ENCODE results near the gene MDM1. TPM values are rescaled to one million over a fixed set of nuclear protein-coding genes. Genes with fewer than 3 reads are reported as not detected.

MDM1 gene
- polyA plus RNA-seq, 1 donor (not counting 4 experiments of a cell fraction or from before 2014, with no cell fraction given) = 7.5 TPM

- Histone ChIP-seq H3K36me3 (ENCODE audit: control insufficient read depth in 2 of 2, extremely low read depth in 1 of 2, insufficient read depth in 2 of 2, low read length in 2 of 2) (no peaks in the 10 kb centered on the region), H3K27ac (ENCODE audit: control insufficient read depth, insufficient read depth, low read length) (no peak overlapping the region), H3K79me2 (ENCODE audit: control insufficient read depth, insufficient read depth, low read length) (no peaks in the 10 kb centered on the region), H3K27me3 (ENCODE audit: control insufficient read depth, extremely low read depth, insufficient read depth, low read length) (no peaks in the 10 kb centered on the region), H3K9me1 (ENCODE audit: control insufficient read depth, extremely low read depth, insufficient read depth, low read length) (no peaks in the 10 kb centered on the region), H3K9ac (ENCODE audit: control insufficient read depth, extremely low read depth, insufficient read depth, low read length) (no peak overlapping the region), H3K4me1 (ENCODE audit: control insufficient read depth, extremely low read depth, insufficient read depth, low read length) (no peaks in the 10 kb centered on the region), H3K4me3 (ENCODE audit: control insufficient read depth in 2 of 3, extremely low read depth in 1 of 3, insufficient read depth in 2 of 3, low read depth in 1 of 3, low read length in 3 of 3) (no peak overlapping the region), H2AFZ (ENCODE audit: control insufficient read depth, low read length) (no peak overlapping the region), H3K9me3 (ENCODE audit: control insufficient read depth, low read depth, low read length) (no peaks in the 10 kb centered on the region), H3K4me2 (ENCODE audit: control insufficient read depth, extremely low read depth, insufficient read depth, low read depth, low read length) (no peak overlapping the region), H4K20me1 (ENCODE audit: control insufficient read depth, extremely low read depth, insufficient read depth, low read length) (no peaks in the 10 kb centered on the region)
- FAIRE-seq = no peak
- dilution Hi-C loops (cut with MboI; ENCODE audit: extremely low pct_ligation_motif_present, low sequenced_read_pairs) = no loop called here
- DNase-seq (ENCODE audit: low read depth, low spot score) = no peak
- no peak for TF ChIP-seq EZH2 (IDR thresholded peaks at IDR 0.05; ENCODE audit: low read length)
These were observed 34.2 kb downstream of the MDM1 start for GRCh38 chr12:68297929-68298328.

DNA sequence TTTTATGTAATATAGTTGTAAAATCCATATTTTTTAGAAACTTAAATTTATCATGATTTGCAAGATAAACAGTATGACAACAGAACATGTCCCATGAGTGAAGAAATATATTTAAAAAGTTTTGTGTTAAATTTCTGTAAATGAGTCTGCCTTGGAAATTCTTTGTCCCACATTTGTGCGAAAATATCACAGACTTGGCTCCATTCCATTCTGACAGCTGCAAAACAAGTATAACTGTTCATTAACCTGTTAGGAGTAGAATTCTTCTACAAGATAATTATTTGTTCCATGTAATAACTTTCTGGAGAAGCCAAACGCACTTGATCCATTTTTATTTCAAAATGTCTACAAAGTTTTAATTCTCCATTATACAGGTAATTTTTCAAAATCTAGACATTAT is 37.9 kb downstream of the MDM1 start:
- FAIRE-seq (no peak), DNase-seq (ENCODE audit: low read depth, low spot score) (no peak)
- H3K4me1 ChIP-seq (ENCODE audit: control insufficient read depth, extremely low read depth, insufficient read depth, low read length) = peaks cover 24% of the 10 kb centered on the region
- no peaks in the 10 kb centered on the region for H3K27me3 ChIP-seq (ENCODE audit: control insufficient read depth, extremely low read depth, insufficient read depth, low read length)
- no peaks in the 10 kb centered on the region for H3K79me2 ChIP-seq (ENCODE audit: control insufficient read depth, insufficient read depth, low read length)
- no peak overlapping the region for H2AFZ ChIP-seq (ENCODE audit: control insufficient read depth, low read length)
- dilution Hi-C loops (cut with MboI; ENCODE audit: extremely low pct_ligation_motif_present, low sequenced_read_pairs) = no loop called here
- no peak overlapping the region for H3K9ac ChIP-seq (ENCODE audit: control insufficient read depth, extremely low read depth, insufficient read depth, low read length)
- no peak overlapping the region for H3K4me3 ChIP-seq (ENCODE audit: control insufficient read depth in 2 of 3, extremely low read depth in 1 of 3, insufficient read depth in 2 of 3, low read depth in 1 of 3, low read length in 3 of 3)
- H3K9me1 ChIP-seq (ENCODE audit: control insufficient read depth, extremely low read depth, insufficient read depth, low read length) = no peaks in the 10 kb centered on the region
- H3K36me3 ChIP-seq (ENCODE audit: control insufficient read depth in 2 of 2, extremely low read depth in 1 of 2, insufficient read depth in 2 of 2, low read length in 2 of 2) = no peaks in the 10 kb centered on the region
- no peak for TF ChIP-seq EZH2 (IDR thresholded peaks at IDR 0.05; ENCODE audit: low read length)
- no peak for TF ChIP-seq CTCF (optimal IDR thresholded peaks at IDR 0.05 in 1 of 3, IDR thresholded peaks at IDR 0.05 in 1 of 3, conservative IDR thresholded peaks at IDR 0.05 in 1 of 3; ENCODE audit: extremely low read depth in 1 of 3, insufficient read depth in 2 of 3, low read length in 3 of 3)
- no peaks in the 10 kb centered on the region for H3K9me3 ChIP-seq (ENCODE audit: control insufficient read depth, low read depth, low read length)
- no peak overlapping the region for H3K27ac ChIP-seq (ENCODE audit: control insufficient read depth, insufficient read depth, low read length)
- H4K20me1 ChIP-seq (ENCODE audit: control insufficient read depth, extremely low read depth, insufficient read depth, low read length) = no peaks in the 10 kb centered on the region
- H3K4me2 ChIP-seq (ENCODE audit: control insufficient read depth, extremely low read depth, insufficient read depth, low read depth, low read length) = no peak overlapping the region

DNA sequence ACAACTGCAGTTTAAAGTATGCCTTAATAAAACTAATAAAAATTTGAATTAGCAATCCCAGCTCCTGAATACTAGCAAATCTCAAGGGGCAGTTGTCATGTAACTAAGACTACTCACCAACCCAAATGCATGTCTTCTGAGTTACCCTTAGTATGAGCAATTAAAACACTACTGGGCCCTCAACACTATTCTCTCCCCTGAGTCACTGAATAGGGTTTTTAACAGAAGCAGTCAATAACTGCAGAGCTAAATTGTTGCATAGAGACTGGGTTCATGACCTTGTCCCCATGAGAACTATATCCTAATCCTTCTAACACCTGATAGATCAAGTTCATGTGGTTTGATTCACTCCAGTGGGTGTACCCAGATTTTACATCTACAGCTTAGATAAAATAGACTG is 38.8 kb downstream of the MDM1 start:
- Histone ChIP-seq H3K9ac (ENCODE audit: control insufficient read depth, extremely low read depth, insufficient read depth, low read length) (no peak overlapping the region), H4K20me1 (ENCODE audit: control insufficient read depth, extremely low read depth, insufficient read depth, low read length) (no peaks in the 10 kb centered on the region), H3K4me1 (ENCODE audit: control insufficient read depth, extremely low read depth, insufficient read depth, low read length) (peaks cover 24% of the 10 kb centered on the region), H3K27me3 (ENCODE audit: control insufficient read depth, extremely low read depth, insufficient read depth, low read length) (no peaks in the 10 kb centered on the region), H3K36me3 (ENCODE audit: control insufficient read depth in 2 of 2, extremely low read depth in 1 of 2, insufficient read depth in 2 of 2, low read length in 2 of 2) (no peaks in the 10 kb centered on the region), H3K4me2 (ENCODE audit: control insufficient read depth, extremely low read depth, insufficient read depth, low read depth, low read length) (no peak overlapping the region), H3K9me1 (ENCODE audit: control insufficient read depth, extremely low read depth, insufficient read depth, low read length) (no peaks in the 10 kb centered on the region), H2AFZ (ENCODE audit: control insufficient read depth, low read length) (no peak overlapping the region), H3K27ac (ENCODE audit: control insufficient read depth, insufficient read depth, low read length) (no peak overlapping the region), H3K9me3 (ENCODE audit: control insufficient read depth, low read depth, low read length) (no peaks in the 10 kb centered on the region), H3K4me3 (ENCODE audit: control insufficient read depth in 2 of 3, extremely low read depth in 1 of 3, insufficient read depth in 2 of 3, low read depth in 1 of 3, low read length in 3 of 3) (no peak overlapping the region), H3K79me2 (ENCODE audit: control insufficient read depth, insufficient read depth, low read length) (no peaks in the 10 kb centered on the region)
- DNase-seq (ENCODE audit: low read depth, low spot score) (no peak), FAIRE-seq (no peak)
- TF ChIP-seq CTCF (optimal IDR thresholded peaks at IDR 0.05 in 1 of 3, IDR thresholded peaks at IDR 0.05 in 1 of 3, conservative IDR thresholded peaks at IDR 0.05 in 1 of 3; ENCODE audit: extremely low read depth in 1 of 3, insufficient read depth in 2 of 3, low read length in 3 of 3) = no peak
- TF ChIP-seq EZH2 (IDR thresholded peaks at IDR 0.05; ENCODE audit: low read length) = no peak
- dilution Hi-C loops (cut with MboI; ENCODE audit: extremely low pct_ligation_motif_present, low sequenced_read_pairs) = no loop called here
